ENCODE measurements around the gene CLEC12A. TPM values are rescaled to one million over a fixed set of nuclear protein-coding genes. Genes with fewer than 3 reads are reported as not detected.

Gene CLEC12A
- total RNA-seq (1 to 10 TPM in 1 of 7 donors, under 1 TPM in 2, not detected in 4; 0.46 to 1.8 (median 1.00) TPM), polyA plus RNA-seq (under 1 TPM; 0.63 to 0.97 TPM)
- long read RNA-seq, donor 1: 0 reads
- long read RNA-seq, donor 2: 0 reads
- long read RNA-seq, donor 3: 0 reads

DNA sequence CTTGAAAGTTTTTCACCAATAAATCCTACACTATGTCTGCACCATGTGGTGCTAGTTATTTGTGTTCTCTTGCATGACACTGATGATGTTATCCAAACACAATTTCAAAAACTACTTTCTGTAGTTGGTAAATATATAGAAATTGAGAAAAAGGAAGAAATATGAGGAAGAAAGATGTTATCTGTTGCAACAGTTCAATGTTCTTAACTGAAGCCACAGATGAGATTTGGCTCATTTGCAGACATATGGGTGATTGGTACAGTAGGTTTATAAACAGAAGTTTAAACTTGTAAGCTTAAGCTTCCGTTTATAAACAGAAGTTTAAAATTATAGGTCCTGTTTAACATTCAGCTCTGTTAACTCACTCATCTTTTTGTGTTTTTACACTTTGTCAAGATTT, at the start of gene CLEC12A:
CLEC12A (plus strand) TSS at position 229 of the 400 bp plus-strand sequence. CDS start 188 bp downstream, outside the sequence.
- intact Hi-C loops (cut with DNase I): no loop called here
- WGBS, 3 donors: 65 to 72% (median 69%) methylated on average over 1 of the region's 1 CpG
- H3K36me3 ChIP-seq: no peaks in the 10 kb centered on the region
- H3K4me1 ChIP-seq (ENCODE audit: insufficient read depth): no peaks in the 10 kb centered on the region
- no peak within 1 kb of the TSS for H3K4me3 ChIP-seq
- no peak within 1 kb of the TSS for H3K27ac ChIP-seq
- DNase-seq: no peak
- TF ChIP-seq, protein P1, sequence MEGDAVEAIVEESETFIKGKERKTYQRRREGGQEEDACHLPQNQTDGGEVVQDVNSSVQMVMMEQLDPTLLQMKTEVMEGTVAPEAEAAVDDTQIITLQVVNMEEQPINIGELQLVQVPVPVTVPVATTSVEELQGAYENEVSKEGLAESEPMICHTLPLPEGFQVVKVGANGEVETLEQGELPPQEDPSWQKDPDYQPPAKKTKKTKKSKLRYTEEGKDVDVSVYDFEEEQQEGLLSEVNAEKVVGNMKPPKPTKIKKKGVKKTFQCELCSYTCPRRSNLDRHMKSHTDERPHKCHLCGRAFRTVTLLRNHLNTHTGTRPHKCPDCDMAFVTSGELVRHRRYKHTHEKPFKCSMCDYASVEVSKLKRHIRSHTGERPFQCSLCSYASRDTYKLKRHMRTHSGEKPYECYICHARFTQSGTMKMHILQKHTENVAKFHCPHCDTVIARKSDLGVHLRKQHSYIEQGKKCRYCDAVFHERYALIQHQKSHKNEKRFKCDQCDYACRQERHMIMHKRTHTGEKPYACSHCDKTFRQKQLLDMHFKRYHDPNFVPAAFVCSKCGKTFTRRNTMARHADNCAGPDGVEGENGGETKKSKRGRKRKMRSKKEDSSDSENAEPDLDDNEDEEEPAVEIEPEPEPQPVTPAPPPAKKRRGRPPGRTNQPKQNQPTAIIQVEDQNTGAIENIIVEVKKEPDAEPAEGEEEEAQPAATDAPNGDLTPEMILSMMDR (IDR thresholded peaks at IDR 0.05): no peak
- TF ChIP-seq POLR2A (IDR thresholded peaks at IDR 0.05): no peak
- no peak for TF ChIP-seq EP300 (IDR thresholded peaks at IDR 0.05)
- H3K27me3 ChIP-seq: no peaks in the 10 kb centered on the region
- no peaks in the 10 kb centered on the region for H3K9me3 ChIP-seq

DNA sequence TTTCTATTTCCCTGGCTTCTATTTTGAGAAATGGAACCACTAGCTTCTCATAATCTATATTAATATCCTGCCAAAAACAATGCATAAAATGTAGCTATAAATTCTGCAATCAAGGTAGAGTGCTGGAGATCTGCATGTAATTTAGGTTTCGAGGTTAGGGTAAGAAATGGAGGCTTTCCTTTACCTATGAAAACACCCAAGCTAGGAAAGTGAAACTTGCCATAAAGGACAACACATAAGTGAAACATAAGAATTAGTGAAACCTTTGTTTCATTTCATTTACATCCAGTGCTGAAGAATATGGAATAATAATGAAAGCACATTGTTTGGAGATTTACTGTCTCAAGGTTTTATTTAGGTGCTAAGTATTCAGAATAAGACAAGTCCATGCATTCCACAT, 48.8 kb upstream of the CLEC12A start:
- no peak overlapping the region for H3K27ac ChIP-seq
- no peaks in the 10 kb centered on the region for H3K36me3 ChIP-seq
- no peaks in the 10 kb centered on the region for H3K9me3 ChIP-seq
- no peak overlapping the region for H3K4me3 ChIP-seq
- no peaks in the 10 kb centered on the region for H3K27me3 ChIP-seq
- TF ChIP-seq POLR2A (IDR thresholded peaks at IDR 0.05) (no peak), EP300 (IDR thresholded peaks at IDR 0.05) (no peak)
- TF ChIP-seq, protein P1 (IDR thresholded peaks at IDR 0.05): no peak
- no peak for DNase-seq
- WGBS, 3 donors: 91 to 93% (median 93%) methylated on average over 1 of the region's 1 CpG
- H3K4me1 ChIP-seq (ENCODE audit: insufficient read depth): no peaks in the 10 kb centered on the region
- intact Hi-C loops (cut with DNase I): loop anchor here in 1 of 4 donors (10.0 kb wide), 1 partner anchor 108 kb away; no protein-coding TSS in a partner anchor

DNA sequence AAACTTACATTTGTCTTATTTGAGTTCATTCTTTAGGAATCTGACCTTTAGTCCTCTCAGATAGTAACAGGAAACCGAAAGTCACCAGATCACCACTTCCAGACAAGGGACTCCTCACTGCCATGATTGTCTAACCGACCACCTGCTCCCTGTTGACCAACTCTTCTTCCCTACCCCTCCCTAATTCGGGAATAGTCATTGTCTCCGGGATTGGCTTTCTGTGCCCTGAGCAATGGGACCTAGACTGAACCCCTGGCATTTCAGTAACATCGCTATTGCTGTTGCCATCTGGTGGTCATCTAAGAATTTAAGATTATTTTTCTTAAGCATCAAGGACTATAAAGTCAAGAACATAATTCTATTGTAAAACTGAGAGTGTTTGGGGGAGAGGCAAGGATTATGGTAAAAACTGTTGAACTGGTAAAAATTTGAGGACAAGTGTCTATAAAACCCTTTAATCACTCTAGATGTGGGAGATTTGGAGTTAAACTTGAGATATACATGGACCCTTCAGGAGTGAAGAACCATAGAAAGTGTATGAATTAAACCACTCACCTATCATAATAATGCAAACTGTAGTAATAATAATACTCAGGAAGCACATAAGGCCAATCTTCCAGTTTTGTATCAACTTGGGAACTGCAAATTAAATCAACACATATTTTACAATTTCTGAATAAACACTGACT, 45.4 kb upstream of the CLEC12A start:
- 10 to 19% (median 14%) methylated on average over 5 of the region's 5 CpGs for WGBS, 3 donors
- no peaks in the 10 kb centered on the region for H3K27me3 ChIP-seq
- DNase-seq: no peak
- intact Hi-C loops (cut with DNase I): loop anchor here in 1 of 4 donors (5.0 to 10.0 kb wide), 2 partner anchors 111 to 179 kb away; no protein-coding TSS in a partner anchor
- H3K4me3 ChIP-seq: no peak overlapping the region
- no peaks in the 10 kb centered on the region for H3K36me3 ChIP-seq
- H3K9me3 ChIP-seq: no peaks in the 10 kb centered on the region
- H3K4me1 ChIP-seq (ENCODE audit: insufficient read depth): no peaks in the 10 kb centered on the region
- TF ChIP-seq EP300 (IDR thresholded peaks at IDR 0.05): no peak
- TF ChIP-seq, protein P1 (IDR thresholded peaks at IDR 0.05): peak; percentile 40 to 58 (median 41)
- TF ChIP-seq POLR2A (IDR thresholded peaks at IDR 0.05): no peak
- H3K27ac ChIP-seq: no peak overlapping the region

GRCh38 chr12:9926876-9927275, 44.3 kb upstream of the CLEC12A start:
- 80 to 83% (median 82%) methylated on average over 3 of the region's 3 CpGs for WGBS, 3 donors
- intact Hi-C loops (cut with DNase I): loop anchor here in 1 of 4 donors (5.0 to 10.0 kb wide), 2 partner anchors 112 to 180 kb away; no protein-coding TSS in a partner anchor

More at GRCh38 chr12:9926876-9927275, 44.3 kb upstream of the CLEC12A start:
- no peaks in the 10 kb centered on the region for H3K9me3 ChIP-seq
- no peaks in the 10 kb centered on the region for H3K36me3 ChIP-seq
- H3K27me3 ChIP-seq: no peaks in the 10 kb centered on the region
- TF ChIP-seq, protein P1 (IDR thresholded peaks at IDR 0.05): no peak
- TF ChIP-seq EP300 (IDR thresholded peaks at IDR 0.05) (no peak), POLR2A (IDR thresholded peaks at IDR 0.05) (no peak)
- no peak for DNase-seq
- H3K4me1 ChIP-seq (ENCODE audit: insufficient read depth): no peaks in the 10 kb centered on the region
- H3K27ac ChIP-seq: no peak overlapping the region
- no peak overlapping the region for H3K4me3 ChIP-seq
